Fibroblast of upper back skin (primary cell): ENCODE results near the gene USP27X.

Experiments
- DNase-seq: peaks from one replicate; pipeline ENCODE4 v3.0.0-alpha.2; 2013

Gene USP27X

GRCh38 chrX:49878834-49879655, at the start of gene USP27X:
Gene USP27X, plus strand, starts transcription at chrX:49879484. Its CDS starts 824 bp downstream, at chrX:49880308.
- DNase-seq: peak; percentile 85

- DNase-seq: peak; percentile 7
Observed at GRCh38 chrX:49838374-49838773, 40.9 kb upstream of the USP27X start.

- peak; percentile 41 for DNase-seq
Observed at GRCh38 chrX:49840679-49841078, 38.6 kb upstream of the USP27X start.

DNA sequence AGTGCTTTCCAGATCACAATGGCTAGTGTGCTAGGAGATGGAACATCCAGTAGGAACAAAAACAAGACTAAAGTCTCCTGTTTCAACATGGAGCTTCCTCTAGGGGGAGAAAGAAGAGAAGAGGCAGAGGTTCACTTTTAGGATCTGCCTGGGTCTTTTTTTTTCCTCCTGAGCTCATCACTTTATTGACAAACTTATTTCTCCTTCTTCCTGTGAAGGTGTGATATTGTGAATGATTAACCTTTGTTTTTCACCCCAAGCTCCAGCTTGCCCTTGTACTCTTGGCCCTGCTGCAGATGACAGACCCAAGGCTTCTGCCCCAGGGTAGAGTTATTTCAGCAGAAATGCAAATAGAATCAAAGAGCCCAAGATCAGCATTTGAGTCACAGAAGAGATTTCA, 36.7 kb upstream of the USP27X start:
- no peak for DNase-seq

GRCh38 chrX:49844611-49845010, 34.7 kb upstream of the USP27X start:
- DNase-seq: no peak

DNA sequence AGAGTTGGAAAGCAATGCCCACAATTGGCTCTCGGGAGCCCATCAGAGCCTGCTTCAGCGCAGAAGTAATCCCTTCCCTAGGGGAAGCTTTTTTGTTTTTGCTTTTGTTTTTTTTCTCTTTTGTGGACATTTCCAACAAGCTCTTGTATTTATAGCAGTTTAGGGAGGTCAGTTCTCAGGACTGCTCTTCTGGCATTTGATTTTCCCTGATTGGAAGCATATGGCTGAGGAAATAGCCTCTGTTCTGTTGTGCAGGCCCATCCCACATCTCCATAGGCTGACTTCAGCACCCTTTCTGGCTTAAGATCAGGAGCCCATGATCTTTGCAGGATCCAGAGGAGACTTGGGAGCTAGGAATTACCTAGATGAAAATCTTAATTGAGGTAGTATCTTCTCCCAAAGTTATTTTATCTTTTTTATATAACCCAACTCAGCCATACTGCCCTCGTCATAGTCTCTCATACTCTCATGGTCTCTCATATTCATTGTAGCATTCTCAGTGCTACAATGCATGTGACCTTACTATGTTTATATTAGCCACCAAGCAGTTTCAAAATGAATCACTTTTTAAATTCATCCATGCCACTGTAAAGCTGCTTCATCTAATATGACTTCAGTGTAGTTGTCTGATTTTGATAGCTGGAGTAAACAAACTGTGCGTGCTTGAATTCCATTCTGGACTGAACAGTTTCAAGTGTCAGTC, 33.4 kb upstream of the USP27X start:
- no peak for DNase-seq

GRCh38 chrX:49846522-49846921, 32.8 kb upstream of the USP27X start:
- DNase-seq: no peak

DNA sequence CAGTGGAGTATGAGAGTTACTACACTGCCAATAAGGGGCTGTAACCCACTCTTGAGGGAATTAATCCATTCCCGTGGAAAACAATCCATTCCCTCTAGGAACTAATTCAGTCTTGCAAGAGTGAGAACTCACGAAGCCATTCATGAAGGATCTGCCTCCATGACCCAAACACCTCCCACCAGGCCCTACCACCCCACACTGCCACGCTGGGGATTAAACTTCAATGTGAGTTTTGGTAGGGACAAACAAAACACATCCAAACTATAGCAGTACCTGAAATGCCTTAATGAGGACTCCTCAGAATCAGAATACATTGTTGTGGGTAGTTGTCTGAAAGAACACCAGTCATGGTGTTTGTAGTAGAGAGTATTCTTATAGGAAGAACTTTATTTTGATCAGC, 31.0 kb upstream of the USP27X start:
- no peak for DNase-seq

DNA sequence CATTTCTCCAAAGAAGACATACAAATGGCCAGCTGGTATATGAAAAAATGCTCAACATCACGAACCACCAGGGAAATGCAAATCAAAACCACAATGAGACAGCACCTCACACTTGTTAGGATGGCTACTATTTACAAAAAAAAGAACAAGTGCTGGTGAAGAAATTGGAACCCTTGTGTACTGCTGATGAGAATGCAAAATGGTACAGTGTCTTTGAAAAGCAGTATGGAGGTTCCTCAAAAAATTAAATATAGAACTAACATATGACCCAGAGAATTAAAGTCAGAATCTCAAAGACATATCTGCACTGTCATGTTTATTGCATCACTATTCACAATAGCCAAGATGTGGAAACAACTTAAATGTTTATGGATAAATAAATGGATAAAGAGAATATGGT, 29.3 kb upstream of the USP27X start:
- DNase-seq: no peak

DNA sequence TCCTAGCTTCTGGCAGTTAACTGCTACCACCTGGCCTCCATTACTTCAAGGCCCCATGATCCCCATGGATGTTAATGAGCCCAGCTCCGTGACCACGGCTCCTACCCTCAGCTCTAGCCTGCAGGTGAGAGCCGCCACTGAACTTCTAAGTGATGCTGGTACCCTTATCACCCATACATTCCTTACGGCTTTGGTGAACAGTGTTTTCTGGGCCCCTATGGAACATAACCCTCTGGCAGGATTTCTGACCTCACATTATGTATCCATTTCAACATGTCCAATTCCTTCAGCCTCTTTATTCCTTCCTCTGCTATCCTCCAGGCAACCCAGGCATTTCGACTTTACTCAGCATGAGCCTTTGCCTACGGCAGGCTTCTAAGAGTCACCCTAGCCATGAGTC, 25.6 kb upstream of the USP27X start:
- no peak for DNase-seq

GRCh38 chrX:49856819-49857218, 22.5 kb upstream of the USP27X start:
- no peak for DNase-seq

- no peak for DNase-seq
Observed at GRCh38 chrX:49858341-49858740, 20.9 kb upstream of the USP27X start.

- DNase-seq: no peak
Observed at GRCh38 chrX:49859491-49859890, 19.8 kb upstream of the USP27X start.

DNA sequence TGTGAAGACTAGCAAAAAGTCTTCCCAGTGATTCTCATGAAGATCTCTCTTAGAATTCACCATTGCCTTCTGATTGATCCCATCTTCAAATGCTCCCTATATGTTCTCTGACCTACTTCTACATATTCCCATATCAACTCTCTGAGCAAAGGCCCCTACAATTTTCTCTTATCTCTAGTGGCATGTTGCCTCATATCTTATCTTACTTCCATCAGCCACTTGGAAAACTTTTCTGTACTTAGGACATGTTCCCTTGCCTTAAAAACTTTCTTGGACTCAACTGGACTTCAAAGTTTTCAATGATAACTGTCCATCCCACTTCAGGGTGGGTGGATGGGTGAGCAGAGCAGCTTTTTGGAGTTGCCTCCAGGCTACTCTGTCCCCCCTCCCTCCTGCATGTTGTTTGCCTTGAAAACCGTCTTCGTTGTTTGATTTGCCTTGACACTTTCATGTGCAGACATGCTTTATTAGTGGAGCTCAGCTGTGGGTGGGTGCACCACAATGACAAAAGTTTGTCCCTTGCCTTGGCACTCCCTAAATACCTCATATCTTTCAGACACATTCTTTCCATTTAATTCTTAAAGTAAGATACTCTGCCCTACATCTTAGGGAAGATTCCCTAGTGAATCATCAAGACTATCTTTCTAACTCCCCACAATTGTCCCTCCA, 18.3 kb upstream of the USP27X start:
- DNase-seq: no peak

DNA sequence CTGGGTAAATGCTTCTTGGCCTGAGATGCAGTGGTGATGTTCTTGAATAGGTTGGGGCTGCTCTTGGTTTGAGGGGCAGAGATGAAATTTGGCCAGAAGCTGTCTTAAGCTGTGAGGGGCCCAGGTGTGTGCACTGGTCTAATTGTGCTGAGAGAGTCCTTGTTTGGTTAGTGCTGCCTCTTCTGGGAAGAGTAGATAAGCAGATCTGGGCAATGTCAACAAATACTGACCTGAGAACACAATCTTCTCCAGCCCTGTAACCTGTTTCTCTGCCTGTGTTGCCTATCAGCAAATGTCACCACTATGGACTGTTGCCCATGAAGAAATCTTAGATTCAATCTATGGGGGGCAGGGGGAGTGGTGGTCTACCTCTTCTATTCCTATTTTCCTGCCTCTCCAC, 17.2 kb upstream of the USP27X start:
- no peak for DNase-seq

- DNase-seq: no peak
Observed at GRCh38 chrX:49868739-49869138, 10.5 kb upstream of the USP27X start.

GRCh38 chrX:49876750-49877149, 2.5 kb upstream of the USP27X start:
- DNase-seq: peak; percentile 19

DNA sequence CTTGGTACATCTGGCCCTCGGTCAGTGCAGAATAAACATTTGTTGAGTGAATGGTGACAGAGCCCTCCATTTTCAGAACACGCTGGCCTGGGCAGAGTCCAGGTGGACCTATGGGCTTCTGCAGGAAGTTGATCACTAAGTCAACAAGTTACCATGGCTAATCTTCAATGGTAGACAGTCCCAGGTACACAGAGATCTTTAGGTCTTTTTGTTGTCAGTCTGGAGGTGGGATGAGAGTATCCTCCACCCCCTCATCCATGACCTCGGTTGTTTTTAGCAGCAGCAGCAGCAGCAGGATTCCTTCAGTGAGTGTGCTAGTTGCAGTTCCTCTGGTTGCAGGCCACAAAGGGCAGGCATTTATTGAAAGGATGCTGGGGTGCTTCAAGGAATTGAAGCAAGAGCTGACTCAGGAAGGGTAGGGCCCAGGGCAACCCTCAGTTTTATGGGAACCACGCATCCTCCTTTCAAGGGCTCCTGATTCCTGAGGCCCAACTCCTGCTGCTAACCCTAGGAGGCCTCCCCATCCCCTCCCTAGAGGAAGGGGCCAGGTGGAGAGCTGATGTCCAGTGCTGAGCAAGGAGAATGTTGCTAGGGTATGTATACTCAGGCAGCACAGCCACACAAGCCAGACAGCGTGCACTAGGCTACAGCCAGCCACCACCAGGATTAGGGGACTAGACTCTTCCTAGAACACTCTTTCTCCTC, 1.7 kb upstream of the USP27X start:
- DNase-seq: no peak

GRCh38 chrX:49878128-49878833, 1.0 kb upstream of the USP27X start:
- no peak for DNase-seq

DNA sequence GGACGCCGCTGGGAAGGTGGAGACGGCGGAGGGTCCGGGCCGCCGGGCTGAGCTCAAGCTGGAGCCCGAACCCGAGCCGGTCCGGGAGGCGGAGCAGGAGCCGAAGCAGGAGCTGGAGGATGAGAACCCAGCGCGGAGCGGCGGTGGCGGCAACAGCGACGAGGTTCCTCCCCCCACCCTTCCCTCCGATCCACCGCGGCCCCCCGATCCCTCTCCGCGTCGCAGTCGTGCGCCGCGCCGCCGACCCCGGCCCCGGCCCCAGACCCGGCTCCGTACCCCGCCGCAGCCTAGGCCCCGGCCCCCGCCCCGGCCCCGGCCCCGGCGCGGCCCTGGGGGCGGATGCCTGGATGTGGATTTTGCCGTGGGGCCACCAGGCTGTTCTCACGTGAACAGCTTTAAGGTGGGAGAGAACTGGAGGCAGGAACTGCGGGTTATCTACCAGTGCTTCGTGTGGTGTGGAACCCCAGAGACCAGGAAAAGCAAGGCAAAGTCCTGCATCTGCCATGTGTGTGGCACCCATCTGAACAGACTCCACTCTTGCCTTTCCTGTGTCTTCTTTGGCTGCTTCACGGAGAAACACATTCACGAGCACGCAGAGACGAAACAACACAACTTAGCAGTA, 483 bp downstream of the USP27X start:
- DNase-seq: no peak

DNA sequence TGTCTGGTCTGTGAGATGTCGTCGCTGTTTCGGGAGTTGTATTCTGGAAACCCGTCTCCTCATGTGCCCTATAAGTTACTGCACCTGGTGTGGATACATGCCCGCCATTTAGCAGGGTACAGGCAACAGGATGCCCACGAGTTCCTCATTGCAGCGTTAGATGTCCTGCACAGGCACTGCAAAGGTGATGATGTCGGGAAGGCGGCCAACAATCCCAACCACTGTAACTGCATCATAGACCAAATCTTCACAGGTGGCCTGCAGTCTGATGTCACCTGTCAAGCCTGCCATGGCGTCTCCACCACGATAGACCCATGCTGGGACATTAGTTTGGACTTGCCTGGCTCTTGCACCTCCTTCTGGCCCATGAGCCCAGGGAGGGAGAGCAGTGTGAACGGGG, 1.4 kb downstream of the USP27X start:
- no peak for DNase-seq

GRCh38 chrX:49884290-49884862, 5.1 kb downstream of the USP27X start:
- DNase-seq: peak; percentile 45
